Hematopoietic multipotent progenitor cell treated with erythropoietin and hydrocortisone succinate and interleukin-3 and kit ligand, for 15 days (in vitro differentiated cells): Measurements from ENCODE around the gene LYZL1.
"Not testable (repeated sequence)": the region's sequence is repeated elsewhere in the genome, so short reads cannot be mapped to it uniquely, and the experiment has no call there.

Source experiments
- DNase-seq: peaks from one replicate; pipeline ENCODE4 v3.0.0-alpha.2; 2015; ENCODE audit warnings: low spot score

Gene LYZL1

GRCh38 chr10:29263506-29263905 lies 25.4 kb upstream of the LYZL1 start:
- no peak for DNase-seq

GRCh38 chr10:29265210-29265768 lies 23.6 kb upstream of the LYZL1 start:
- no peak for DNase-seq

DNA sequence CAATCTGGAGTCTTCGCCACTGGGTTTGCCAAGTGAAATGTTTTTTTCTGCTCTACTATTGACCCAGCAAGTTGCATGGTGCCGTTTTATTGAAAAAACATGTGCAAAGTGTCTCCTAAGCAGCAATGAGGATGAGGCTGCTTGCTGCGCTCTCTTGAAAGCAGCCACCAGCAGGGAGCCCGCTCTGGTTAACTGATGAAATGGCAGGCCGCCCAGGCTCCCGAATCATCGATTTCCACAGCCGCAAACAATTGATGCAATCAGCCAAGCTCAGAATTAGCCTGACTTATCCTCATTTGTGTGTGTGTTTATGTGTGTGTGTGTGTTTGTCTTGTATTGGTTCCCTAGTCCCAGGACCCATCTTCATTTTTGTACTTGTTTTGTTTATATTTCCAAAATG lies 22.2 kb upstream of the LYZL1 start:
- DNase-seq = no peak

- no peak for DNase-seq
Measured at GRCh38 chr10:29268011-29268410, 20.9 kb upstream of the LYZL1 start.

- DNase-seq = no peak
Measured at GRCh38 chr10:29269486-29269885, 19.4 kb upstream of the LYZL1 start.

- no peak for DNase-seq
Measured at GRCh38 chr10:29270883-29271282, 18.0 kb upstream of the LYZL1 start.

DNA sequence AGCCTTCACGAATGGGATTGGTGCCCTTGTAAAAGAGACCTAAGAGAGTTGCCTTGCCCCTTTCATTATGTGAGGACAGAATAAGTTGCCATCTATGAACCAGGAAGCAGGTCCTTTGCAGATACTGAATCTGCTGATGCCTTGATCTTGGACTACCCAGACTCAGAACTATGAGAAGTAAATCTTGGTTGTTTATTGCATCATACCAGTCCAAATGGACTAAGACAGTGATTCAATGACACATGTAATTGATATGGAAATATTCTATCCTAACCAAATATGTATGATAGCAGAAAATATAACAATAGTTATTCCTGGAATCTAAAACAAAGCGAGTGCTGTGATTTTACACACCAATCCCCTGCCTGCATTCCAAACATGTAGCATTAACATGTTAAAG lies 17.0 kb upstream of the LYZL1 start:
- no peak for DNase-seq

DNA sequence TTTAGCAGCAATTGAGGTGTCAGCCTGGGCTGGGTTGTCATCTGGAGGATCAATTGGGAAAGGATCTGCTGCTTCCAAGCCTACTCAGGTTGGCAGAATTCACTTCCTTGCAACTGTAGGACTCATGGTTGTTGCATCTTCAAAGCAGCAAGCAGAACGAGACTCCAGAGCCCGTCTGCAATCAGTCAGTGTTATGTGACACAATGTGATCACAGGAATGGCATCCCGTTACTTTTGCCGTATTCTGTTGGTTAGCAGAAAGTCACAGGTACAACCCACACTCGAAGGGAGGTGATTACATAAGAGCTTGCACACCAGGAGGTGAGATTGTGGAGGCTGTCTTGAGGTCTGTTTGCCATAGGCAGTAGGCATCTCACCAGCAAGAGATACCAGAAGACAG lies 15.4 kb upstream of the LYZL1 start:
- DNase-seq = no peak

DNA sequence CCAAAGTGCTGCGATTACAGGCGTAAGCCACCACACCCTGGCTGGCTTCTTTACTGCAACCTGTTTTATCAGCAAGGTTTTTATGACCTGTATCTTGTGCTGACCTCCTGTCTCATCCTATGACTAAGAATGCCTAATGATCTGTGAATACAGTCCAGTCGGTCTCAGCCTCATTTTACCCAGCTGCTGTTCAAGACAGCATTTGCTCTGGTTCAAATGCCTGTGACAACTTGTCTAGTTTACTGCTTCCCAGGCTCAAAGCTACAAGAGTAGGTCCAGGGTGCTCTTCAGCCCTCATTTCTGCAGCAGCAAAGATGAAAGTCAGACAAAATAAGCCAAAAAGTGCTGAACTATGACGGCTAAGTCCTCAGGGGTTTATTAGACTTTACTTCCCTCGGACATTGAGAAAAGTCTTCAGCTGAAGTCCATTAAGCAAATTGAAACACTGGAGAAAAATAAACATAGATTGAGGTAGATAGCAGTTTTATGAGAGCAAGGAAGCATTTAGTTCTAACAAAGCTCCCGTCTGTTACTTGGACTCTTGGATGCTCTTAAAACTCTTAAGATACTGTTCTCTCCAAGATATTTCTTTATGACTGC lies 12.5 kb upstream of the LYZL1 start:
- DNase-seq = no peak

- no peak for DNase-seq
Measured at GRCh38 chr10:29277296-29277695, 11.6 kb upstream of the LYZL1 start.

DNA sequence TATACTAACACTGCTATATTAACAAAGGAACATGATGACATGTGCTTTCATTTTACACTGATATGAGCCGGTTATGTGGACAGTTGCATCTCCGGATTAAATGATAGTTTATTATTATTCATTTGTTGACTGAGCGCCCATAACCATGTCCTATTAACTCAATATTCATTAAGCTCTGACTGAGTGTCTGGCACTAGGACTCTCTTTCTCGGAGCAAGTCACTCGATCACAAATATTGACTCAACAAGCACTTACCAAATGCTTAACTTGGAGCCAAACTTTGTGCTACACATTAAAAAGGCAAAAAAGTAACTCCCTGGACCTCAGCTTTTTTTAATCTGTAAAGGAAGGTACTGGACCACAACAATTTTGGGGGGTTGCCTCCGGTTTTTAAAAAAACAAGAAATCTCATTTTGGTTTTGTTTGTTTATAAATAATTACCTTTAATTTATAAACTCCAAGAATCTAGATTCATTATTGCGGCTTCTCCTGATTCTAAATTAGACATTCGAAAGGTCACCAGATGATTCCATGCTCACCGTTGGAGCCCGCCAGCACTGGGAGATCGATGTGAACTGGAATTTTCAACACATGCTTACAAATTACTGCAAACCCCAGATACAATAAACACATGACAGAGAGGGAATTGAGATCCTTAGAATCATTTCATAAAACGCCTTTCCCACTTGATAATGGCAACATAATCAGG lies 8.9 kb upstream of the LYZL1 start:
- DNase-seq = no peak

- no peak for DNase-seq
Measured at GRCh38 chr10:29280488-29280840, 8.4 kb upstream of the LYZL1 start.

GRCh38 chr10:29285624-29286051 lies 3.2 kb upstream of the LYZL1 start:
- no peak for DNase-seq

GRCh38 chr10:29287635-29288034 lies 1.2 kb upstream of the LYZL1 start:
- no peak for DNase-seq

GRCh38 chr10:29291561-29291960 lies 2.7 kb downstream of the LYZL1 start:
- DNase-seq = not testable (repeated sequence)

GRCh38 chr10:29292406-29292805 lies 3.5 kb downstream of the LYZL1 start:
- DNase-seq = not testable (repeated sequence)

- DNase-seq = no peak
Measured at GRCh38 chr10:29295813-29296212, 6.9 kb downstream of the LYZL1 start.

- DNase-seq = no peak
Measured at GRCh38 chr10:29297678-29298077, 8.8 kb downstream of the LYZL1 start.

GRCh38 chr10:29301359-29301910 lies 12.6 kb downstream of the LYZL1 start:
- no peak for DNase-seq

DNA sequence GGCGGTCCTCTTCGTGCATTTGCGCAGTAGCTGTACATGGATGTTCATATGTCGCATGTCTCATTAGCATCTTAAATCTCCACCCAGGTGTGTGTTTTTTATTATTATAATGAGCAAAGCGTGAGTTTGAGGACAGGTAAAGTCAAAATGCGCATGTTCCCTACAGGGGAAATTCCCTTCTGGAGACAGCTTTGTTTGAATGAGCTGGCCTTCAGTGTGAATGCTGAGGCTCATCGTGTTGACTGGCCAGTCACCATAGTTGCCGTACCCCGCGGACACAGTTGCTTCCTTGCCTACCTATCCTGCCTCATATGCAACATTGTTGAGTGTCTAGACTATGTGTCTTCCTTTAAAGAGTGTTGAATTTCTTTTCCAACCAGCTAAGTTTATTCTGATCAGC lies 13.6 kb downstream of the LYZL1 start:
- no peak for DNase-seq

GRCh38 chr10:29304264-29304994 lies 15.6 kb downstream of the LYZL1 start:
- peak; percentile 34 for DNase-seq

- DNase-seq = no peak
Measured at GRCh38 chr10:29304995-29305335, 16.1 kb downstream of the LYZL1 start.

DNA sequence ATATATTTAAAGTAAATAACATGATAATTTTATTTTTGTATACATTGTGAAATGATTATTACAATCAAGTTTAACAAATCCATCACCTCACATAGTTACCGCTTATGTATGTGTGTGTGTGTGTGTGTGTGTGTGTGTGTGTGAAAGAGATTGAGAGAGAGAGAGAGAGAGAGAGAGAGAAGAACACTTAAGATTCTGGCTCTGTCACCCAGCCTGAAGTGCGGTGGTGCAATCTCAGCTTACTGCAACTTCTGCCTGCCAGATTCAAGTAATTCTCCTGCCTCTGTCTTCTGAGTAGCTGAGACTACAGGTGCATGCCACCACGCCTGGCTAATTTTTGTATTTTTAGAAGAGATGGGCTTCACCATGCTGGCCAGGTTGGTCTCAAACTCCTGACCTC lies 17.8 kb downstream of the LYZL1 start:
- DNase-seq = no peak
